Type B pancreatic cell (in vitro differentiated cells): ENCODE results near the gene SNX11. TPM values are rescaled to one million over a fixed set of nuclear protein-coding genes. Genes with fewer than 3 reads are reported as not detected.
A peak's percentile ranks its signal among the peaks of the same experiment; 100 is the strongest.

Experiments used
- DNase-seq: peaks from one replicate; pipeline ENCODE4 v3.0.0; 2021; ENCODE audit warnings: mixed read lengths; ENCODE audit not compliant: unreplicated experiment; ENCODE audit errors: extremely low spot score
- H3K27ac Mint-ChIP-seq: 2 replicates; pipeline ENCODE4 v1.8.0; 2021; ENCODE audit warnings: mild to moderate bottlenecking, mixed read lengths
- H3K27me3 Mint-ChIP-seq: 2 replicates; pipeline ENCODE4 v1.8.0; 2021; ENCODE audit warnings: mixed read lengths
- H3K36me3 Mint-ChIP-seq: 2 replicates; pipeline ENCODE4 v1.8.0; 2021; ENCODE audit warnings: mixed read lengths
- H3K4me1 Mint-ChIP-seq: one replicate; pipeline ENCODE4 v1.8.0; 2021; ENCODE audit warnings: mixed read lengths; ENCODE audit not compliant: unreplicated experiment
- H3K4me3 Mint-ChIP-seq: 2 replicates; pipeline ENCODE4 v1.8.0; 2021; ENCODE audit warnings: mild to moderate bottlenecking, mixed read lengths
- H3K9me3 Mint-ChIP-seq: 2 replicates; pipeline ENCODE4 v1.8.0; 2021; ENCODE audit warnings: mixed read lengths
- total RNA-seq: library from RNA; stranded (reverse); gene quantifications from 2 replicates; pipeline ENCODE4 v1.2.1, GENCODE V29; 2021; ENCODE audit warnings: low replicate concordance
- TF ChIP-seq, protein P1 (sequence below): fragments of 200-600 bp; sonication (generic); conservative IDR thresholded peaks from 2 replicates; pipeline ENCODE4 v1.5.0; 2021; ENCODE audit warnings: antibody characterized with exemption, mild to moderate bottlenecking

SNX11 gene
- total RNA-seq, 1 donor from 2014 or later = 19.1 TPM

DNA sequence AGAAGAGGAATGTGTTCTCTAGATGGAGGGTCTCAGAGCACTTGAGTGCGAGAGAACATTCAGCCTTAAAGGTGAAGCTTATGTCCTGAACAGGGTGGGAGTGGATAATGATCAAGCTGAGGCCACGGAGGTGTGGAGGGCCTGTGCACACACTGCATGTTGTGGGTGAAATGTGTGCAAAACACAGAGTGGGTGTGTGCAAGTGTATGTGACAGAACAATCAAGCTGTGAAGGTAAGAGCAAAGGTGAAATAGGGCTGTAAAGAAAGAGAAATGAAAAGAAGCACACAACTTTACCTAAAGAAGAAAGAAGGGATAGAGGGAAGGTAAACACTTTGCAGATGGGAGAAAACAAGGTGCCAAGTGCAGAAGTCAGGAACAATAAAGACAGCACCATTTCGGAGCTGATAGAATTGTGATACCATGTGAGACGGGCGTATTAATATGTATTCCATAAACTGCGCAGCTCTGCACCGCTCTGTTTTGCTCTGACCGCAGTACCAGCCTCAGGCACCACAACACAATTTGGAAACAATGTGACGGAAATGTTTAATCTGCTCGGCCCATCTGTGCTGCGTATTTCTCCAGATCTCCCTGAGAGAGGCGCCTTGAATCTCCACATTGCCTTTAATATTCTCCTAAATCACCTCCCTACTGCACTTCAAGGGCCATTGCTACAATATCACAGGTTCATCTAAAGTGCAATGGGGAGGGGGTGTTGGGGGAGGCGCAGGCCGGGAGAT, 40.6 kb downstream of the SNX11 start:
- Mint-ChIP-seq H3K36me3 (no peaks in the 10 kb centered on the region), H3K4me1 (peaks cover 21% of the 10 kb centered on the region), H3K27ac (no peak overlapping the region), H3K4me3 (no peak overlapping the region), H3K9me3 (no peaks in the 10 kb centered on the region), H3K27me3 (peaks cover 87% of the 10 kb centered on the region)
- no peak for DNase-seq
- TF ChIP-seq, protein P1, sequence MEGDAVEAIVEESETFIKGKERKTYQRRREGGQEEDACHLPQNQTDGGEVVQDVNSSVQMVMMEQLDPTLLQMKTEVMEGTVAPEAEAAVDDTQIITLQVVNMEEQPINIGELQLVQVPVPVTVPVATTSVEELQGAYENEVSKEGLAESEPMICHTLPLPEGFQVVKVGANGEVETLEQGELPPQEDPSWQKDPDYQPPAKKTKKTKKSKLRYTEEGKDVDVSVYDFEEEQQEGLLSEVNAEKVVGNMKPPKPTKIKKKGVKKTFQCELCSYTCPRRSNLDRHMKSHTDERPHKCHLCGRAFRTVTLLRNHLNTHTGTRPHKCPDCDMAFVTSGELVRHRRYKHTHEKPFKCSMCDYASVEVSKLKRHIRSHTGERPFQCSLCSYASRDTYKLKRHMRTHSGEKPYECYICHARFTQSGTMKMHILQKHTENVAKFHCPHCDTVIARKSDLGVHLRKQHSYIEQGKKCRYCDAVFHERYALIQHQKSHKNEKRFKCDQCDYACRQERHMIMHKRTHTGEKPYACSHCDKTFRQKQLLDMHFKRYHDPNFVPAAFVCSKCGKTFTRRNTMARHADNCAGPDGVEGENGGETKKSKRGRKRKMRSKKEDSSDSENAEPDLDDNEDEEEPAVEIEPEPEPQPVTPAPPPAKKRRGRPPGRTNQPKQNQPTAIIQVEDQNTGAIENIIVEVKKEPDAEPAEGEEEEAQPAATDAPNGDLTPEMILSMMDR = no peak

DNA sequence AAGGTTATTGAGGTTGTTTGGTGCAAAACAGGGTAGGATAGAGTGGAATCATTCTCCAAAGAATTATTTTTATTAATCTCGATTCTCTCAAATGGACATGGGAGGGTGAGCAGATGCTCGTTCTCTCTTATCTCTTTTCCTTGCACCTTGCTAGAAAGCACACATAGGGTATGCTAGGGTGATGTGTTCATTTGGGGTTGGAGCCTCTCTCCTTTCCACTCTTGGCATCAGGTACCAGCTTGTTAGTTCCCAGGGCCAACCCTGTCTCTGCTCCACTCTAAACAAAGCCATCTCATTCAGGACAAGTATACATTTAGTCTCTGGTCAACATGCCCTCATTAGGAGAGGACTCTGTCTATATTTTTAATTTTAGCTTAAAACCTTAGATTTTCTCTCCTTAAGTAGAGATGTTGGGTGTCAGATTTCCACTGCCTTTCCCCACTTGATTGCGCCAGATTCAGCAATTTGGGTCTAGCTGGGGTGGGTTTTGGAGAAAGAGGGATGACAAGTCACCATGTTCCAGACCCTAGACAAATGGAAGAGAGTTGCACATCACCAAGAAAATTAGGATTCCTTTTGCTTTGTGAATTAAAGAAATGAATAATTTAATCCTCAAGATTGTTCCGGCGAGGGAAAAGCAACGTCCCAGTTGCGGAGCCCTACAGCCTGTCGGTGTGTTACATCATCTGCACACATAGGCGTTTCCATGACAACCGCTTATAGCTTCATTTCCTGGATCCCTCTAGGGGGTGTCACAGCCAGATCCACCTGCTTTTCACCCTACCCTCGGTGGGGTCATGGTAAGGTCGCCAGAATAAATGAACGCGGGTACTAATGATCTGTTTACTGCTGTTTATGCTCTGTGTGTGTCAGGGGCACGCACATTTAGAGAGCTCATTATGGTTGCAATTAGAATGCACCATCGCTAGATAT, 41.6 kb downstream of the SNX11 start:
- Mint-ChIP-seq H3K4me1 (peaks cover 27% of the 10 kb centered on the region), H3K4me3 (peak overlapping the region; percentile 39), H3K9me3 (no peaks in the 10 kb centered on the region), H3K27ac (no peak overlapping the region), H3K36me3 (no peaks in the 10 kb centered on the region), H3K27me3 (peaks cover 88% of the 10 kb centered on the region)
- DNase-seq = no peak
- TF ChIP-seq, protein P1 = no peak

DNA sequence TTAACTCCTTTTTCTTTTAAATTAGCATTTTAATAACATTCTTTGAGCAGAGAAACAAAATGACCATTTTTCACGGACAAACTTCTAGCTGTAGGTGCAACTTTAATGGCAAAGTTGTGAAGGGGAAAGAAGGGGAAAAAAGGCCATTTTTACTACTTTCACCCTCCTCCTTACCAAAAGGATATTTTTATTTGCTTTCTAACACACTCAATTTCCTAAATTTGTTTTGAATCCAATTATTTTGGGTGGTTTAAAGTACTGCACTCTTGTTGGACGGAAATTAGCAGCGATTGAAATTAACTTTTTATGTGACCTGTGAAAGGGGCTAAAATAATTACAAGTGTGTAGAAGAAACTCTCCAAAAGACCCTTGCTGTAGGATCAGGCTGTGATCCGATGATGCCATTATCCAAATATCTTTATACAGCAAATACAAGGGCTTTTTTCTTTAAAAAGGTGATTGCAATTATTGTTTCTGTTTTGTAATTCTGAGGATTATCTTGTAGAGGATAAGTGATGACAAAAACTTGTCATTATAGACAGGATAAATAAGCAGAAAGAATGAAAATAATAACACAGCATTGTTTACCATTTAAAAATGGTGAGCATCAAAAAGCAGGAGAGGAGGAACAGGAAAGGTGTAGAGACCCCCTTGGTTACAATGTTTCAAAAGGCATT, 42.4 kb downstream of the SNX11 start:
- peak overlapping the region; percentile 39 for H3K4me3 Mint-ChIP-seq
- H3K27me3 Mint-ChIP-seq = peaks cover 84% of the 10 kb centered on the region
- H3K36me3 Mint-ChIP-seq = no peaks in the 10 kb centered on the region
- no peaks in the 10 kb centered on the region for H3K9me3 Mint-ChIP-seq
- H3K4me1 Mint-ChIP-seq = peaks cover 31% of the 10 kb centered on the region
- TF ChIP-seq, protein P1 = no peak
- no peak overlapping the region for H3K27ac Mint-ChIP-seq
- DNase-seq = no peak

DNA sequence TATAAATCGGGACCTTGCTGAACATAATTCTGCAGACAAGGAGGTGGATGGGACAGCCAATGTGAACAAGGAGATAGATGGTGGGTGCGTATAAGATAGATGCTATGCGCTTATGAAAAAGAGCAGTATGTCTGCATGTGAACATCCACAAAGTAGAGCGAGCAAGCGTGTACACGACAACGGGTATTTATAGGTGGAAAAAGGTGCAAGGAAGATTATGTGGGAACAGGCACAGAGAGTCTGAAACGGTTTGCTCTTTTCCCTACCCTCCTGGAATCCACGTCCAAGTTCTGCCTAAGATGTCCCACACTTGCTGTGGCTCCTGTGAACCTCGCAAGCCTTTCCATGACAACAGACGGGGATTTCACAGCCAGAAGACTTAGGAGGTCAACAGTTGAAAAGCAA, 43.0 kb downstream of the SNX11 start:
- DNase-seq = no peak
- Mint-ChIP-seq H3K4me3 (peak overlapping the region; percentile 4), H3K36me3 (no peaks in the 10 kb centered on the region), H3K27me3 (peaks cover 77% of the 10 kb centered on the region), H3K9me3 (no peaks in the 10 kb centered on the region), H3K27ac (no peak overlapping the region), H3K4me1 (peaks cover 31% of the 10 kb centered on the region)
- TF ChIP-seq, protein P1 = no peak

DNA sequence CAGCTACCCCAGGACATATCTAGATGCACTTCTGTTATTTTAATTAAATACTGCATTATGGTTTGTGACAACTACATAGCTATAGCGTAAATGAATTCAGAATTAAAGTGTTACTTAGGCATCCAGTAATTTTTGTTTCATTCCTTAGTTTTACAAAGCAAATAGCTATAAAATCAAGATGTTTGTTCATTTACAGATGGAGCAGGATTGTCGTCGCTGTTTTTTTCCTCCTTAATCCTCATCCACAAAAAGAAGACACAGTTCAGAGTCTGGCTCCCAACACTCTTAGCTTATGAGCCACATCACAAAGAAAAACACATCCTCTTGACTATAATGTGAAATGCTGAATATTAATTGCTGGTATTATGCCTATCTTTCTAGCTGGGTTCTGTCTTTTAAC, 43.7 kb downstream of the SNX11 start:
- TF ChIP-seq, protein P1 = no peak
- Mint-ChIP-seq H3K27me3 (peaks cover 78% of the 10 kb centered on the region), H3K27ac (no peak overlapping the region)

More for the DNA sequence above, 43.7 kb downstream of the SNX11 start:
- Mint-ChIP-seq H3K4me1 (peaks cover 35% of the 10 kb centered on the region), H3K9me3 (no peaks in the 10 kb centered on the region), H3K36me3 (no peaks in the 10 kb centered on the region), H3K4me3 (no peak overlapping the region)
- DNase-seq = no peak
